K562 (cell line): ENCODE measurements around the gene RTL5. TPM values are rescaled to one million over a fixed set of nuclear protein-coding genes. Genes with fewer than 3 reads are reported as not detected.

Experiments
- ATAC-seq: fragments of 200-7000 bp; cut with Tn5 transposase; 3 replicates; pipeline ENCODE4 v1.9.1; 2020; ENCODE audit warnings: moderate library complexity
- BruUV-seq: library from RNA; stranded (reverse); fragments of 400-500 nt; replicated peaks from 2 replicates; lab custom pipeline; 2021; lab: Mats Ljungman, UMichigan
- CTCF ChIA-PET: fragments of 300-600 bp; formaldehyde crosslinking; extraction: SDS; loops from one replicate; lab custom pipeline; 2021; ENCODE audit warnings: low intra/inter-chr PET ratio; lab: Yijun Ruan, JAX
- POLR2A ChIA-PET: fragments of 300-600, 350-650 bp; sonication (Branson Sonifier 250); formaldehyde crosslinking; extraction: SDS; loops from one replicate; lab custom pipeline; 2021; ENCODE audit warnings: antibody characterized with exemption, inconsistent platforms; lab: Yijun Ruan, JAX
- DNase-seq, 4 experiments: peaks; one replicate each; pipeline versions ENCODE4 v3.0.0 to v3.0.0-alpha.2; 2011 to 2018; ENCODE audit warnings: low spot score in 3 of 4, mixed read lengths in 3 of 4; ENCODE audit errors: extremely low read depth in 1 of 4
- FAIRE-seq: peaks from 2 replicates; lab custom pipeline; 2011; peaks lifted over from hg19 to GRCh38; lab: Jason Lieb, UNC
- H2AFZ ChIP-seq: 2 replicates; pipeline ENCODE4 v1.6.0; 2011; ENCODE audit warnings: low read depth, low read length, control low read depth, inconsistent platforms
- H3K27ac ChIP-seq: fragments of 200-600 bp; 3 replicates; pipeline ENCODE4 v1.8.0; 2011; ENCODE audit warnings: low read depth, mild to moderate bottlenecking, control low read depth, inconsistent platforms, low read length, moderate library complexity, mixed read lengths; ENCODE audit errors: extremely low read depth
- H3K27me3 ChIP-seq, 2 experiments: fragments of 300-600 bp in 1 of 2; 2 replicates in 1 of 2; 3 replicates in 1 of 2; pipeline versions ENCODE4 v1.6.0 to v1.8.0; 2011; ENCODE audit warnings: inconsistent platforms in 2 of 2, low read length in 2 of 2, mild to moderate bottlenecking in 1 of 2, mixed read lengths in 1 of 2, moderate library complexity in 1 of 2; ENCODE audit not compliant: control insufficient read depth in 2 of 2, insufficient read depth in 2 of 2
- H3K36me3 ChIP-seq: fragments of 300-600 bp; 3 replicates; pipeline ENCODE4 v1.8.0; 2011; ENCODE audit warnings: mild to moderate bottlenecking, low read length, inconsistent platforms; ENCODE audit not compliant: control insufficient read depth, insufficient read depth
- H3K4me1 ChIP-seq, 2 experiments: fragments of 200-600 bp in 1 of 2; replicated peaks in 1 of 2; 2 replicates in 1 of 2; 3 replicates in 1 of 2; pipeline versions ENCODE4 v1.5.1 to v1.8.0; 2011; ENCODE audit warnings: inconsistent platforms in 2 of 2, low read length in 2 of 2, mild to moderate bottlenecking in 1 of 2, mixed read lengths in 1 of 2, moderate library complexity in 1 of 2; ENCODE audit not compliant: control insufficient read depth in 2 of 2, insufficient read depth in 2 of 2
- H3K4me2 ChIP-seq: 2 replicates; pipeline ENCODE4 v1.6.1; 2011; ENCODE audit warnings: low read length, control low read depth, inconsistent platforms, mixed read lengths; ENCODE audit not compliant: insufficient read depth
- H3K4me3 ChIP-seq: fragments of 200-600 bp; sonication (generic), shearing (Covaris generic); 2 replicates; pipeline ENCODE4 v1.5.1; 2016; ENCODE audit warnings: control low read depth, inconsistent platforms
- H3K79me2 ChIP-seq: fragments of 200-600 bp; 3 replicates; pipeline ENCODE4 v1.8.0; 2011; ENCODE audit warnings: low read length, inconsistent platforms; ENCODE audit not compliant: control insufficient read depth, insufficient read depth
- H3K9ac ChIP-seq, 2 experiments: 2 replicates each; pipeline versions ENCODE4 v1.6.0 to v1.6.1; 2011; ENCODE audit warnings: low read depth in 2 of 2, low read length in 2 of 2, control low read depth in 1 of 2, inconsistent platforms in 1 of 2, mild to moderate bottlenecking in 1 of 2, mixed read lengths in 1 of 2; ENCODE audit not compliant: insufficient read depth in 1 of 2
- H3K9me1 ChIP-seq: one replicate; pipeline ENCODE4 v1.6.0; 2011; ENCODE audit warnings: inconsistent platforms, mild to moderate bottlenecking, low read length, moderate library complexity; ENCODE audit not compliant: control insufficient read depth, insufficient read depth
- H3K9me3 ChIP-seq: replicated peaks from 2 replicates; pipeline ENCODE4 v1.5.1; 2011; ENCODE audit warnings: low read depth, low read length, inconsistent platforms; ENCODE audit not compliant: control insufficient read depth, insufficient read depth
- H4K20me1 ChIP-seq: replicated peaks from 2 replicates; pipeline ENCODE4 v1.6.1; 2011; ENCODE audit warnings: low read length, inconsistent platforms, mixed read lengths; ENCODE audit not compliant: control insufficient read depth, insufficient read depth
- BRD4 ChIP-seq: fragments of 200-600 bp; sonication (generic); IDR thresholded peaks from 2 replicates; pipeline ENCODE4 v1.6.1; 2017; ENCODE audit warnings: inconsistent platforms
- CBX3 ChIP-seq, 2 experiments: IDR thresholded peaks; 1 replicate in 1 of 2; 2 replicates in 1 of 2; pipeline ENCODE4 v1.6.1; 2012; ENCODE audit warnings: inconsistent platforms in 2 of 2, low read length in 2 of 2, borderline replicate concordance in 1 of 2, control low read depth in 1 of 2
- HOXB6 ChIP-seq: fragments of 250-450 bp; sonication (Bioruptor Pico); IDR thresholded peaks from 2 replicates; pipeline ENCODE4 v1.5.1; 2022; ENCODE audit warnings: mild to moderate bottlenecking, borderline replicate concordance
- MTA2 ChIP-seq: fragments of 450-650 bp; IDR thresholded peaks from 2 replicates; pipeline ENCODE4 v1.6.1; 2016; ENCODE audit warnings: low read depth
- SETDB1 ChIP-seq: IDR thresholded peaks from one replicate; pipeline ENCODE4 v1.6.1; 2012; ENCODE audit warnings: low read length, control low read depth, inconsistent platforms
- ZNF518B ChIP-seq: fragments of 250-450 bp; sonication (Bioruptor Pico); IDR thresholded peaks from 2 replicates; pipeline ENCODE4 v1.5.0; 2021; ENCODE audit warnings: mild to moderate bottlenecking, moderate library complexity
- WGBS: fragments of 100-300 bp; shearing (Covaris generic); methylation state at CpG from one replicate; pipeline ENCODE4 v1.1.6; 2016; ENCODE audit warnings: low coverage, mixed read lengths; ENCODE audit not compliant: insufficient coverage; ENCODE audit errors: missing lambda C conversion rate; 5-methylcytosine and 5-hydroxymethylcytosine counted together
- in situ Hi-C: fragments of 300-500 bp; cut with MboI; formaldehyde crosslinking; loops from 4 replicates; pipeline ENCODE4 v1.15.0; 2018; ENCODE audit warnings: inconsistent platforms, mixed read lengths
- intact Hi-C: fragments of 100-400 bp; cut with micrococcal nuclease; formaldehyde crosslinking; loops from 2 replicates; pipeline ENCODE4 v1.14.2; 2022
- polyA plus RNA-seq, 8 experiments: library from polyadenylated mRNA; depleted of rRNA in 4 of 8; stranded (reverse) in 5 of 8; unstranded in 3 of 8; fragments of >200 nt; fragmentation: Nextera tagmentation in 2 of 8; fragmentation: Illumina TruSeq in 1 of 8; extraction: Ambion mirVana in 2 of 8; extraction: Trizol in 1 of 8; gene quantifications; 2 replicates each; pipeline versions ENCODE4 v1.2.1 to v1.2.3, GENCODE V29; 2011 to 2014; ENCODE audit warnings: inconsistent platforms in 1 of 8, missing spikeins in 1 of 8
- total RNA-seq, 7 experiments: library from RNA; depleted of rRNA in 6 of 7; stranded (reverse); fragments of >200 nt in 6 of 7; fragmentation: Illumina TruSeq in 2 of 7; extraction: Trizol in 2 of 7; gene quantifications; 2 replicates each; pipeline versions ENCODE4 v1.2.1 to v1.2.3, GENCODE V29; 2011 to 2021; ENCODE audit warnings: low replicate concordance in 1 of 7
- TF ChIP-seq, protein P1 (sequence below): IDR thresholded peaks from 3 replicates; pipeline ENCODE4 v1.6.1; 2011; ENCODE audit warnings: borderline replicate concordance, mild to moderate bottlenecking; ENCODE audit not compliant: insufficient read length, insufficient read depth

The RTL5 gene
- total and polyA plus RNA-seq, 9 of the 15 experiments (the other 6 are each of a cell fraction or from before 2014, with no cell fraction given) = 0.03 TPM; not detected in 8

DNA sequence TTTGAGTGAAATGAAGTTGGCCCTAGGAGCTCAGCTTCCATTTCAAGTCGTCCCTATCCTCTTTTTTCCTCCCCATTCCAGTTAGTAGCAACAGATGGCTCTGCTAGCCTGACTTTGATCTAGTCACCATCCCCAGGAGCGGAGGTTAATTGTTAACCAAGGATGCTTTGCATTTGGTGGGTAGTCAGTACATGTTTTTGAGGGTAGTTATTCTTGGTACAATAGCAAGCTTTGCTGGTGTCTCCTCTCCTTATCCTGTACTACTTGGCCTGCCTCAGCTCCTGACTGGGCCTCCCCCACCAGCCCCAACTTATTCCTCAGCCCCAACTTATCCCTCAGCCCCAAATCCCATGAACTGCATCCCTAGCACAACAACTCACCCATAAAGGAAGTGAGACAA, 14.8 kb upstream of the RTL5 start:
- CTCF ChIA-PET = no interaction called here
- WGBS = 4% methylated on average over 2 of the region's 2 CpGs

More for the DNA sequence above, 14.8 kb upstream of the RTL5 start:
- Histone ChIP-seq H3K36me3 (no peaks in the 10 kb centered on the region), H3K9ac (no peak overlapping the region), H3K9me1 (no peaks in the 10 kb centered on the region), H3K79me2 (no peaks in the 10 kb centered on the region), H3K9me3 (no peaks in the 10 kb centered on the region), H3K4me1 (no peaks in the 10 kb centered on the region), H3K27me3 (peaks cover 3 to 18% of the 10 kb centered on the region in 2 experiments; a peak in 4 of 5 replicates), H3K27ac (no peak overlapping the region), H2AFZ (no peak overlapping the region), H4K20me1 (no peaks in the 10 kb centered on the region), H3K4me3 (no peak overlapping the region), H3K4me2 (no peak overlapping the region)
- no peak for DNase-seq
- POLR2A ChIA-PET = interaction anchor here (0.7 kb wide), 1 partner anchor 8 kb away, joined by 3 read pairs; no protein-coding TSS in a partner anchor
- TF ChIP-seq BRD4 (no peak), ZNF518B (CRISPR knock-in tag) (no peak), CBX3 (IDR thresholded peaks at IDR 0.05; ENCODE audit: borderline replicate concordance in 1 of 2, low read length in 2 of 2) (no peak), HOXB6 (CRISPR knock-in tag) (no peak), SETDB1 (no peak), MTA2 (no peak)
- TF ChIP-seq, protein P1, sequence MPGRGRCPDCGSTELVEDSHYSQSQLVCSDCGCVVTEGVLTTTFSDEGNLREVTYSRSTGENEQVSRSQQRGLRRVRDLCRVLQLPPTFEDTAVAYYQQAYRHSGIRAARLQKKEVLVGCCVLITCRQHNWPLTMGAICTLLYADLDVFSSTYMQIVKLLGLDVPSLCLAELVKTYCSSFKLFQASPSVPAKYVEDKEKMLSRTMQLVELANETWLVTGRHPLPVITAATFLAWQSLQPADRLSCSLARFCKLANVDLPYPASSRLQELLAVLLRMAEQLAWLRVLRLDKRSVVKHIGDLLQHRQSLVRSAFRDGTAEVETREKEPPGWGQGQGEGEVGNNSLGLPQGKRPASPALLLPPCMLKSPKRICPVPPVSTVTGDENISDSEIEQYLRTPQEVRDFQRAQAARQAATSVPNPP = no peak
- in situ Hi-C loops (no loop called here), intact Hi-C loops (no loop called here)
- ATAC-seq = no peak
- no peak for FAIRE-seq
- BruUV-seq = no TSS peak
